Ovary (tissue), 3 donors: Measurements from ENCODE around the gene MAK.

Experiments used
- POLR2A ChIP-seq: fragments of 450-650 bp; IDR thresholded peaks from one replicate; pipeline ENCODE4 v1.6.1; 2017; ENCODE audit warnings: antibody characterized with exemption, mild to moderate bottlenecking, moderate library complexity
- TF ChIP-seq, protein P1 (sequence below), 3 donors: fragments of 450-650 bp in 2 of 3; fragments of 200-600 bp in 1 of 3; IDR thresholded peaks; one replicate each; pipeline versions ENCODE4 v1.5.1 to v1.8.0; 2016 to 2022; ENCODE audit warnings: antibody characterized with exemption in 3 of 3, mild to moderate bottlenecking in 1 of 3
- donor health status: DM: no; HTN: no; CAD: no.

DNA sequence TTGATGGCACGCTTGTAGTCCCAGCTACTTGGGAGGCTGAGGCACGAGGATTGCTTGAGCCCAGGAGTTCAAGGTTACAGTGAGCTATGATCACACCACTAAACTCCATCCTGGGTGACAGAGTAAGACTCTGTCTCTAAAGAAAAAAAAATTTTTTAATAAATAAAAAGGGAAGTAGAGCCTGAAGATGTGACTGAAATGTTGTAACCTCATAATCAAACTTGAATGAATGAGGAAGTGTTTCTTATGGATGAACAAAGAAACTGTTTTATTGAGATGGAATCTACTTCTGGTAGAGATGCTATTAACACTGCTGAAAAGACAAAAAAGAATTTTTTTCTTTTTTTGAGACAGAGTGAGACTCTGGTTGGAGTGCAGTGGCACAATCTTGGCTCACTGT lies 6.7 kb downstream of the MAK start:
- no peak for TF ChIP-seq POLR2A
- TF ChIP-seq, protein P1, sequence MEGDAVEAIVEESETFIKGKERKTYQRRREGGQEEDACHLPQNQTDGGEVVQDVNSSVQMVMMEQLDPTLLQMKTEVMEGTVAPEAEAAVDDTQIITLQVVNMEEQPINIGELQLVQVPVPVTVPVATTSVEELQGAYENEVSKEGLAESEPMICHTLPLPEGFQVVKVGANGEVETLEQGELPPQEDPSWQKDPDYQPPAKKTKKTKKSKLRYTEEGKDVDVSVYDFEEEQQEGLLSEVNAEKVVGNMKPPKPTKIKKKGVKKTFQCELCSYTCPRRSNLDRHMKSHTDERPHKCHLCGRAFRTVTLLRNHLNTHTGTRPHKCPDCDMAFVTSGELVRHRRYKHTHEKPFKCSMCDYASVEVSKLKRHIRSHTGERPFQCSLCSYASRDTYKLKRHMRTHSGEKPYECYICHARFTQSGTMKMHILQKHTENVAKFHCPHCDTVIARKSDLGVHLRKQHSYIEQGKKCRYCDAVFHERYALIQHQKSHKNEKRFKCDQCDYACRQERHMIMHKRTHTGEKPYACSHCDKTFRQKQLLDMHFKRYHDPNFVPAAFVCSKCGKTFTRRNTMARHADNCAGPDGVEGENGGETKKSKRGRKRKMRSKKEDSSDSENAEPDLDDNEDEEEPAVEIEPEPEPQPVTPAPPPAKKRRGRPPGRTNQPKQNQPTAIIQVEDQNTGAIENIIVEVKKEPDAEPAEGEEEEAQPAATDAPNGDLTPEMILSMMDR (IDR thresholded peaks at IDR 0.05), result no peak
